HG03575 (cell line): Measurements from ENCODE around the gene SORBS2.

ENCODE experiments used
- ATAC-seq: cut with Tn5 transposase; IDR thresholded peaks from one replicate; pipeline ENCODE4 v1.9.1; 2021; ENCODE audit not compliant: unreplicated experiment, insufficient number of reproducible peaks, low FRiP score; ENCODE audit errors: extremely low read depth

The SORBS2 gene

DNA sequence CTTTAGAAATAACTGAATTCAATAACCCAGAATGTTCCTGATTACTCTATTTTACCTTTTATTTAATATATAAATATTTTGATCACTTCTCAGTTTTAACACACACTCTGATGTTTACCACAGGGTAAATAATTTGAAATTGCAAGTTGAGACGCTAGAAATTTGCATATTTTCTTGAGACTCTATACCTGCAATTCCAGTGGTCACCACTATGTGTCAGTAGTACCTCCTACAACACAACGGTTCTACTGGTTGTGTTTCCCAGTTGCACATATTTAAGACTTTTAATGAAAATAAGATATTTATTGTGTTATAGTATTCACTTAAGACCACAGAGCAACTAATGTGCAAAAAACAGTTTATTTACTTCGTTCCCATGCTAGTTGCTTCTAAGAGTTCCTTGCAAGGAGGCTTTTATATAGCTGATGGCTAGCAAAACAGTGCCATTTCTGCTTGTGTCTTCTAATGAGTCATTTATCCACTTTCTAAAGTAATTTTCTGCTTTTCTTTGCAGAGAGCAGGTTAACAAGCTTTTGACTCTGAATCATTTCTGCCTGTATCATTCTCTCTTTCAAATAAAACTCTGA, 177.8 kb downstream of the SORBS2 start:
- no peak for ATAC-seq

DNA sequence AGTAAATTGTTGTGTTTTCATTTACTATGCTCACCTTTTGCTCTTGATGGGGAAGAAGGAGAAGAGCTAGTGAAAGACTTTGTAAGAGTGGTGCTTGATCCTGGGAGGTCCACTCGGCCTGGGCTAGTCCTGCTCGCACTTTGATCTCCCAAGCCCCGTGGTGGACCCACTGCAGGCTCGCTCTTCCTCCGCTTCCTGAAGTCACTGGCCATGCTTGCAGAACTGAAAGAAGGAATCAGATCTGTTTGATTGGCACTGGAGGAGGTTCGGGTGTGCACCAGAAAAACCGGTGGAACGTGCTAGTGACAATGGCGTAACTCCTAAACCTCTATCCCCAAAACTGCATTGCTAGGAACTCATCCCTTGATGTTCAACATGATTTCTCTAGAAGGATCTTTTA, 185.2 kb downstream of the SORBS2 start:
- ATAC-seq = no peak

DNA sequence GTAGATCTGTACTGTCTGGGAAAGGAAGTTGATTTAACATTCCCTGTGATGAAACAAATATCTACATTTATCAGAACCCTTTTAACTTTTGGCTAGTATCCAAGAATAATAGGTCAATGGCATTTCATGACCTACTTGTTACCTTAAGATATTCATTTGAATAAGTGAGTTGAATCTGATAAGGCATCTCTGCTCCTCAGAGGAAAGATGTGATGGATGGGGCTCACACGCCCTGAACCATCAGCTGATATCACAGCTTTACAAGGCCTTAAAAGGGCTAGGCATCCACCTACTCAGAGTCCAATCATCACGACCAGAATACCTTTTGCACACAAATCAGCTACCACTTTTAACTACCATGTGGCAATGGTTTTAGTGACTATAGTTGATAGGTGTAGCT, 186.5 kb downstream of the SORBS2 start:
- no peak for ATAC-seq

DNA sequence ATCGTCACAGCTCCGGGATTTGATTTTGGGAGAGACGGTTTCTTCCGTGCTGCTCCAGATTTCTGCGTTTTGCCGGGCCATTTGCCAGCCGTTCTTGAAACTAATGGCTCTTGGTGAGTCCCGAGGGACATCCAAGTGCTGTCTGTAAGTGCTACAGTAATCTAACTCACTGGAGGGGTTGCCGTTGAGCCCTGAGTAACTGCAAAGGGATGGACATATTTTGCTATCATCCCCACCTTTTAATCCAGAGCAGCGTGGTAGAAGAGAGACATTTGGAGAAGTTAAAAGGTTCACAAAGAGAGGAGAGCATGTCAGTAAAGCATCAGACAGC, 187.8 kb downstream of the SORBS2 start:
- ATAC-seq = no peak

DNA sequence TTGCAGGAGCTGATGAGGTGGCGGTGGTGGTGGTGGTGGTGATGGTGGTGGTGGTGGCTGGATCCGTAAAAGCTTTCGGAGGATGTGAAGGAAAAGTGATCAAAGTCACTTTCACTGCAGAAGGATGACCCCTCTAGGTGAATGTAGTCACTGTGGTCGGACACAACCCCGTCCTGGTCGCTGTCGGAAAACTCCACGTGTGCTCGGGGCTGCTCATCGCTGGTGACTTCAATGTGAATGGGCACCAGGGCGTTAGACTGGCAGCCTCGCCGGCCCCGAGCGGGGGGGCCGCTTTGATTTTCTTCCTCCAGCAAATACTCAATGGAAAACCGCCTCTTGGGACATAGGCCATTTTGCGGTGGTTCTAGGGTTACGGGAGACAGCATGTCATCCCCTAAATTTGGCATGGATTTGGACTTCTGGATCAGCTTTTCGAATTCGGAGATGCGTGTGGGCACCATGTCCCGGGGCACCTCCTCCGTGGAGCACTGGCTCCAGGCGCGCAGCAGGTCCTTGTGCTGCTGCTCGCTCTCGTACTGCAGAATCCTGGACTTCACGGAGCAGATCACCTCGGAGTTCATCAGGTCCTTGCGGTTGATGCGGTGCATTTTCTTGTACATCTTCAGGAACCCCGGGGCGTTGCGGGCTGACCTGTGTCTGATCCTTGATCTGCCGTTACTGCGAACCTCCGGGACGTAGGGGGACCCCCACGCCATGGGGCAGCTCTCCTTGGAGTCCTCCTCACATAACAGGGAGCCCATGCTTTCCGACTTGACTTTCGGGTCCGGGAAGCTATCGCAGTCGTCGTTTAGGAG, 188.3 kb downstream of the SORBS2 start:
- ATAC-seq = no peak

DNA sequence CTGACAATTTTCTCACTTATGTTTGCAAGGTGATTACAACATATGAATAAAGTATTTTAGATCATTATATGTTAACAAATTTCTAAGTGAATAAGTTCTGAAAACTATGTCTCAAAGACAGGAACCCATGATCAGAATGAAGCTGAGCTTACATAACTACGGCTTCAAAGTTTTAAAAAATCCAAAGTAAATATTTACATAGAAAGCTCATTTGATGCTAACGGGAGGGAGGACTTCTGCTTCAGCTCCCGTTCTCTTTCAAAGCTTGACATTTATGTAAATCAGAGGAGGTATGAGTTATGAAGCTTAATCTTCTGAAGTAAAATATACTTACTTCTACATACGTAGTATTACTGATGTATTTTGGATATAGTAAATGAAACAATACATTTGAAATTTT, 203.8 kb downstream of the SORBS2 start:
- no peak for ATAC-seq

DNA sequence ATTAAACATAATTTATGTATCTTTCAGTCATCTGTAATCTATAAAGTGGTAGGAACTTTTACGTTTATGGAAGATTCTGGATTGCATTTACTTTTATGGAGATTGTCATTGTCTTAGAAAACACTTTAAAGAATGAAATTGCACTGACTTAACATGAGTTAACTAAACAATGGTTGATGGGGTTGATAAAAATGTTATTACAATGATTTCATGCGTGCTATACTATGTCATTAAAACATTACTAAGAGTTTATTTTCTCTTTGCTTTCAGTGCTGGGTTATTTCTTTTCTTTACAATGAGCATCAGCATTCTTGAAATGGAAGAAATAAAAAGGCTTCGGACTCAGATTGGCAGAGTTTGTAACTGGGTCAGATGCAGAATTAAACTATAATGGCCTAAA, 209.6 kb downstream of the SORBS2 start:
- no peak for ATAC-seq

DNA sequence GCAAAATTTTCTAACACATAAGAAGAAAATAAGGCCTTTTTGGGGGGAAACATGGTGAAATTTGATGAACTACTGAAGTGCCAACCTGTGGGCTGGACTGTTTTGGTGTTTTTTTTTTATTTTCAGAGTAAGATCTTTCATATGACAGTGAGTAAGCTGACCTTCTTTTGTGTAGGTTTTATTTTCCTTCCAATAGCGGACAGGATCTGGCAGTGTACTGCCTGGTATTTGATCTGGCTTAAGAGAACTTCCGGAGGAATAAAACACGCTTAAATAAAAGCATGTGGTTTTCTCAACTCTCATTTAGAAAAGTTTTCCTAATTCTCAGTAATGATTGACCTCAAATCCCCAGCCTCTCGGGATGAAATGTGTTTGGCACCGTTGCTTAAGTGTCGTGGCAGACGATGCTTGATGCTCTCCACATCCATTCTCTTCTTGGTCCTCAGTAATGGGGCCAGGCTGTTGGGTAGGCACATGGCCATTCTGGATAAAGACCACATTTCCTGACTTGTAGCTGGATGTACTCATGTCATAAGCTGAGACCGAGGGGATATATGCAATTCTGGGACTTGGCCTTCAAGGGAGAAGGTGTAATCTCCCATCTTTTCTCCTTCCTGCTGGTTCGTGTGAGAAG, 211.1 kb downstream of the SORBS2 start:
- ATAC-seq = no peak

DNA sequence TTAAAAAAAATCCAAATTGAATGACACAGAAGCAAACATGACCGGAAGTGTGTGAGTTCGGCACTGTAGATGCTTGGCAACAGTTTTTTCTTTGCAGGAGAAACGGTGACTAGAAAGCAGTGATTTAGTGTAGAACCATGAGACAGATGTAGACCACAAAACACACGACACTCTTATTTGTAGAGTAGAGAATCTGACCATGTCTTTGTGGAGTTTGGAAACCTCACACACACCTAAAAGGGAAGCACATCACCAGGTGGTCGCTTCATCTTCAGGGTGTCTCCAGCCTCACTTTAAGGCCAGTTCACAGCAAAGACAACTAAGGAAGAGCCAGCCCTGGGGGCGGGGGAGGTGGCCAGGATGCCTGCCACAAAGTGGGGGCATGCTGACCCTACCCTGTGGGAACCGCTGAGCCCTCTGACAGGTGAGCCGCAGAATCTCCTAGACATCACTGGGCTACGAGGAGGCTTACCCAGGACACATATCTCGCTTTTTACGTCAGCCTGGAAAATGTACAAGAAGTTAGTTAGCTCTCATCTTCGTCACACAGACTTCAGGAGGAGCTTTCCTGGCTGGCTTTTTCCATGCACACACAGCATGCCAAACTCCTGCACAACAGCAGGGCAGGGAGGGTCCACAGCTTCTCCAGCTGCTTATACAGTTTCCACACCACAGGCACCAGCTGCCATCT, 212.3 kb downstream of the SORBS2 start:
- no peak for ATAC-seq

DNA sequence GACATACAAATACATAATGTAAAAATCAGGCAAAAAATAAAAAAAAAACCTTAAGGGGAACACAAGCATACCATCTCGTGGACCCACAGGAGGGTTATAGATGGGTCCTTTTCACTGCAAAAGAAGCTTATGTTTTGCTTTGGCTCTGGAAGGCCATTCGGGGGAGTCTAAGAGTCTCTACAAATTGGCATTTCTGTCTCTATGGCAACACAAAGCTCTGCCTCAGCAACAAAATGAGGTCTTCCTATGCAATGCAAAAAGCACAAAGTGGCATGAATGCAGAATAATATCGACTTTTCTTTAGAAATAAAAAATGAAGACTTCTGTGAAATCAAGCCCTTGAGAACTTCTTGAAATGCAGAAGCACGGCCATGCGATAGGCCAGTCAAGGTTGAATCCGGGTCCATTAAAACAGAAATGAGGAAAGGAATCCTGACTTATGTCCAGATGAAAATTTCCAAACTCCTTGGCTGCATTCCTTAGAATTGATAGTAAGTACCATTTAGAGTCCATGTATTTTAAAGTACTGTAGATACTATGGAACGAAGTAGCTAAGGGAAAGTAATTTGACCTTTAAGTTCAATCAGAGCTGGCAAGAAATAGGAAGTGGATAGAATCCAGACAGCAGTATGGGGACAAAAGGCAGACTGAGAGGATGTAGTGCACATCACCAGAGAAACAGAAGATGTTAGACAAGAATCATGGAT, 213.0 kb downstream of the SORBS2 start:
- ATAC-seq = no peak

DNA sequence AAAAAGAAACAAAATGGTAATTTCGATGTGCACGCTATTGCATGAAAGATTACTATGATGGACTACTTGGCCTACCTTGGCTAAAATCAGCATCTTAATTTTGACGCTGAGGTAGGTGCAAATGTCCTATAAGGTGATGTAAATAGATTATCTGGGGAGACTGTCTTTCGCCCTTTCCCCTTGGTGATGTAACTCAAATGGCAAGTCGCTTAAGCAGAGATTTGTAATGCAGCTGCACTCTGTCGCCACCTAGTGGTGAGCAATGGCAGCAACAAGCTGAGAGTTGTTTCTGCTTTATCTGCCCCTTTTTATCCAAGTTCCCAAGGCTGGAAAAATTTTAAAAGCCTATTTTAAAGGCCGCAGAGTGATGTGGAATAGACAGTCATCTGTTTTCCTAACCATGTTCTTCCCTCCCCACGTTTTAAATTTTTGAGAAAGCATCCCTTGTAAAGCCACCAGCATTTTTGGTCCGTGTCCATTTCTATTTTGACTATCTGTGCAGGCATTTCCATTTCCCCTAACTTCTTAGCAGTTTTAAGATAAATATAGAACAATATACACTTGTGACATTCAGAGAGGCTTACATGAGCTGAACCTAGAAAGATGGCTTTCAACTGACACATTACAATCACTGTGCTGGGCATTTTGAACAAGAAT, 214.3 kb downstream of the SORBS2 start:
- ATAC-seq = no peak

DNA sequence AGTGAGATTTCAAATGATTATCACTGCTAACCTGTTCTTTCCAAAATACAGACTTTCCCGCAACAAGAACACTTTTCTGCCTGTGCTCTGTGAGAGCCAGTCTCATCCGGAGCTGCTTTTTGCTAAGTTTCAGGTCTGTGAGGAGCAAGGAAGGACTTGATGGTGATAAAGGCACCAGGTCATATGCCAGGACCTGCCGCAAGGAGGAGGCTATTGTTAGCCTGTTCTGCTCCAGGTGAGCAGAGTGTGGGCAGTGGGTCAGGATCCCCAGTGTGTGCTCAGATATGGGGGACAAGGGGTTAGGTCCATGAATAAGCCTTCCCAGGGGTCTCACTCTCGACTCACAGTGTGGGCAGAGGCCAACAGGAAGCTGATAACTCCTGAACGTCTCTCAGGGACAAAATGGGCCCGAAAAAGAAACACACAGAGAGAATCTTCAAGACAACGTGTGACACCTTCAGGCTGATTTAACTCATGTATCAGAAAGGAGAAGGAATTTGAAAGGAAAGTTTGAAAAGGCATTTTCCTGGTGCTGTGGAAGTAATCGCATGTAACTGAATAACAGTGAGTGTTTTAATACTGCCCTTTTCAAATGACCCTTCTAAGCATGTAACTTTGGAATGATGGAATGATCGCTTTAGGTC, 219.0 kb downstream of the SORBS2 start:
- no peak for ATAC-seq

DNA sequence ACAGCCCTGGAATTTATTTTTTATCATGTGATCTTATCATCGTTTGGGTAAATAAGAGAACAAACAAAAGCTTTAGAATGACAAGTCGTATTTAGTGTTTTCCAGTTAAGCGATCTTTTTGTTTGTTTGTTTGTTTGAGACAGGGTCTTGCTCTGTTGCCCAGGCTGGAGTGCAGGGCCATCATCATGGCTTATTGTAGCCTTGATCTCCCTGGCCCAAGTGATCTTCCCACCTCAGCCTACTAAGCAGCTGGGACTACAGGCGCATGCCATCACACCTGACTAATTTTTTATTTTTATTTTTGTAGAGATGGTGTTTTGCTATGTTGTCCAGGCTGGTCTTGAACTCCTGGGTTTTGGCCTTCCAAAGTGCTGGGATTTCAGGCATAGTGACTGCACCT, 219.6 kb downstream of the SORBS2 start:
- ATAC-seq = no peak

DNA sequence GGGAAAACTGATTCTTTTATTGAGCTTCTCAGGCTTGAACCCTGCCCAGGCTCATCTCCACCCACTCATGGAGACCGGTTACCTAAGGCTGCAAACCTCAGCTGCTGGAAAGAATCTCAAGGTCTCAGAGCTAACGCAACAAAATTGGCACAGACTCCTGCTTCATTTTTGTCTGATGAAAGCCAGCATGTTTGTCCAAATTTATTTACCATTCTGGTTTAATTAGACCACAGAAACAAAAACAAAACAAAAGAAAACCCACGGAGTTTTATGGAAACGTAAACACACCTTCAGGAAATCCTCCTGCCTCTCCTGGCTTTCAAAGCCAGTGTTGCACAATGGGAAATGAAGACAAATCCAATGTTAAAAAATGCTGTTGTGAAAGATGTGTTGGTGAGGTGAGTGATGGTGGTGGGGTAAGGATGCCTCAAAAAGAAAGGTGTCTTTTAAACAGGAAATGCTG, 220.3 kb downstream of the SORBS2 start:
- ATAC-seq = no peak

DNA sequence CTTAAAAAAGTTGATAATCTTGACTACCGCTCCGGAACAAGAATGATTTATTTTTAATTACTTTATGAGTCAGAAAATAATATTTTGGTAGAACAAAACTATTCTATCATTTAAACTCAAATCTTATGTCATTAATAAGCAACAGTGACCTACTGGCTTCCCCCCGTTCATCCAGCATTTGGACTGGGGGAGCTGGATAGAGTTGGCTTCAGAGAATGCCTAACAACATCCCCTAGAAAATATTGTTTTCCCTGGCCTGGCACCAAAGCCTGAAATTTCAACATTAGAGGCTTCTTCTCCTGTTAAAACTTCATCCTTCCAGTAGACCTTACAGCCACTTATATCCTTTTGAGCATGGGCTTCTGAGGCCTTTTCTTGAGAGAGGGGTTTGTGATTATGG, 221.0 kb downstream of the SORBS2 start:
- no peak for ATAC-seq

DNA sequence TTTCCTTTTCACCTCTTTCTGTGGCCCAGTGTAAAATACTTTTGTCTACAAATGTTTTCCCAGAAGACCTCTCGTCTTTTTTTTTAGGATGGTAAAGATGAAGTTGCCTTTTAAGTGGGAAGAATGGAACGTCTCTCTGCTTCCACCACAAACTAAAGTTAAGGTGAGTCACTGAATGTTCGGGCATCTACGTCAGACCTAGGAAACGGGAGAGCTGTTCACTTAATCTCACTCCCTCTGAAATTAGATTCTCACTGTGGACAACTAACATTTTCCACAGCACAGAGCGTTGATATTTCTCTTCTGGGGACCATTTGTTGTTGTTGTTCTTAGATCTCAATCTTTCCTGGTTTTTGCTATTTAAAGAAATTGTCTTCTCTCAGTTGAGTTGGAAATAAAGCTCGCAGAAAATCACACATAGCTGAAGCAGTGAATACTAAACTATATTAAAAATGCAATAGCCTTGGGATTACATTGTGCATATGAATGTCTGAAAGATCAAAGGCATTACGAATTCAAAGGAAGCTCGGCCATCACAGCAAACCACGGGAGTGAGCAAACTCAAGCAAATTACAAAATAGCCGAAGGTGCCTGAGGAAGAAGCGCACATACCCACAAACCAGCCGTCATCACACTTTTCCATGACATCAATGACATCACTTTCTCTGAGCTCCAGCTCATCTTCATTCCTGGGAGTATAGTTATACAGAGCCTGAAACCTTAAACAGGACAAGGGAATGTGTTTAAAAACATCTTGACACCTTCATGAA, 222.7 kb downstream of the SORBS2 start:
- ATAC-seq = no peak

DNA sequence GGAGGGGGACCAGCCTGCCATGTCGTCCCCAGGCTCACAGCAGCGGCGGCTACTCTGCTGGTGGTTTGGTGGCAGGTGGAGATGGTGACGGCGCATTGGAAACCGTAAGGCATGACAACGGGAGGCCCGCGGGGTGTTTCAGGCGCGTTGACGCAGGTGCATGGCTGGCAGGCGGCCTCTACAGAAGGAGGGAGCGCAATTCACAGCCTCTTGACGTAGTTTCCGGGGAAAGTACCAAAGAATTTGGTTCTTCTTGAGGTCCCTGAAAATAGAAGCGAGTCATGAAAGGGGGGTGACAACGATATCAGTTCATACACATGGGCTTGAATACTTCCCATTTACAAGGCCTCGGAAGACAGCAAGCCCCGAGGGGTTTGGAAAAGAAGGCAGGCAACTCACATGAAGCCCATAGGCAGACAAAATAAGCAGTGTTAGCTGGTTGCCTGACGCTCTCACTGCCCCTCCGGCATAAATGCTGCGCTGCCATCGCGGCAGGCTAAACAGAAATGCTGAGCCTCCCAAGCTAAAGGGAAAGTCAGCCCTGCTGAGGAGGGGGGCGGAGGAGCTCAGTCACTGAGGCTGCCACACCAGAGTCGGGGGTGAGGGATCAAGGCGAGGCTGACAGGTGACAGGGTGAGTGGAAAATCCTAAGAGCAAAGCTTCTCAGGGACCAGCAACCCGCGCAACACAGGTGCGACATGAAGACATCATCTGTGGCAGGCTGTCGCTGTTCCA, 224.4 kb downstream of the SORBS2 start:
- peak; percentile 74 for ATAC-seq
